Natural killer cell (primary cell): Measurements from ENCODE around the gene LTB4R. TPM values are rescaled to one million over a fixed set of nuclear protein-coding genes. Genes with fewer than 3 reads are reported as not detected.

Source experiments
- ATAC-seq, 3 donors: fragments of 150-1000 bp in 2 of 3; fragments of 200-7000 bp in 1 of 3; cut with Tn5 transposase; 1 replicate in 1 of 3; 2 replicates in 2 of 3; pipeline ENCODE4 v1.10.0; 2021; ENCODE audit warnings: mild to moderate bottlenecking in 2 of 3, moderate library complexity in 2 of 3
- DNase-seq, 2 donors: peaks; one replicate each; pipeline versions ENCODE4 v3.0.0 to v3.0.0-alpha.2; 2013 to 2021; ENCODE audit warnings: mixed read lengths in 1 of 2
- H3K27ac ChIP-seq: one replicate; pipeline ENCODE4 v1.5.1; 2013; ENCODE audit warnings: mild to moderate bottlenecking, low read length
- H3K27me3 ChIP-seq: one replicate; pipeline ENCODE4 v1.6.1; 2013; ENCODE audit warnings: low read length; ENCODE audit not compliant: control insufficient read depth, insufficient read depth
- H3K36me3 ChIP-seq: one replicate; pipeline ENCODE4 v1.6.1; 2013; ENCODE audit warnings: low read length; ENCODE audit not compliant: control insufficient read depth, insufficient read depth
- H3K4me1 ChIP-seq: one replicate; pipeline ENCODE4 v1.6.1; 2013; ENCODE audit warnings: low read length; ENCODE audit not compliant: control insufficient read depth, insufficient read depth
- H3K4me3 ChIP-seq: one replicate; pipeline ENCODE4 v1.5.1; 2013; ENCODE audit warnings: low read length
- H3K9me3 ChIP-seq: one replicate; pipeline ENCODE4 v1.6.1; 2013; ENCODE audit warnings: low read length; ENCODE audit not compliant: control insufficient read depth, insufficient read depth
- H3K27ac Mint-ChIP-seq, 2 donors: one replicate each; pipeline ENCODE4 v1.8.0; 2022; ENCODE audit warnings: mild to moderate bottlenecking in 2 of 2, mixed read lengths in 2 of 2, moderate library complexity in 1 of 2
- H3K27me3 Mint-ChIP-seq, 2 donors: one replicate each; pipeline ENCODE4 v1.8.0; 2022; ENCODE audit warnings: low read depth in 2 of 2, mixed read lengths in 2 of 2
- H3K36me3 Mint-ChIP-seq: one replicate; pipeline ENCODE4 v1.8.0; 2022; ENCODE audit warnings: mixed read lengths
- H3K4me1 Mint-ChIP-seq, 2 donors: one replicate each; pipeline ENCODE4 v1.8.0; 2022; ENCODE audit warnings: mixed read lengths in 2 of 2
- H3K4me3 Mint-ChIP-seq: one replicate; pipeline ENCODE4 v1.8.0; 2022; ENCODE audit warnings: mild to moderate bottlenecking, moderate library complexity, mixed read lengths
- H3K9me3 Mint-ChIP-seq, 2 donors: one replicate each; pipeline ENCODE4 v1.8.0; 2022; ENCODE audit warnings: mixed read lengths in 2 of 2
- CTCF ChIP-seq: fragments of 200-600 bp; IDR thresholded peaks from one replicate; pipeline ENCODE4 v1.8.0; 2022; ENCODE audit warnings: antibody characterized with exemption
- WGBS: methylation state at CpG from one replicate; pipeline ENCODE4 v1.1.7; 2013; ENCODE audit warnings: missing lambda C conversion rate; ENCODE audit not compliant: insufficient coverage; 5-methylcytosine and 5-hydroxymethylcytosine counted together
- intact Hi-C: fragments of 100-400 bp; cut with micrococcal nuclease; formaldehyde crosslinking; loops from one replicate; pipeline ENCODE4 v1.14.2; 2022
- total RNA-seq, 4 donors: library from RNA; stranded (reverse); fragments of 120-200 nt in 1 of 4; gene quantifications; one replicate each; pipeline versions ENCODE4 v1.2.3 to v1.2.4, GENCODE V29; 2013 to 2022

The LTB4R gene
- total RNA-seq, 3 donors from 2014 or later (not counting 1 experiment from before 2014, with no cell fraction given), result 33.5 to 55.7 (median 49.7) TPM

- H3K27ac ChIP-seq, result peak within 1 kb of the TSS; percentile 54
- TF ChIP-seq CTCF, result no peak
- no peak for ATAC-seq
- peak within 1 kb of the TSS; percentile 30 for H3K4me3 ChIP-seq
- no peak for DNase-seq
- Mint-ChIP-seq H3K27me3 (no peaks in the 10 kb centered on the region), H3K4me3 (peak within 1 kb of the TSS; percentile 88), H3K4me1 (peaks cover 59 to 79% of the 10 kb centered on the region in 2 donors), H3K9me3 (no peaks in the 10 kb centered on the region), H3K36me3 (peaks cover 9% of the 10 kb centered on the region), H3K27ac (peak within 1 kb of the TSS; percentile 94 to 96)
- WGBS, result 89% methylated on average over 5 of the region's 5 CpGs
- H3K27me3 ChIP-seq, result no peaks in the 10 kb centered on the region
- H3K4me1 ChIP-seq, result peaks cover 65% of the 10 kb centered on the region
- H3K36me3 ChIP-seq, result peaks cover 32% of the 10 kb centered on the region
- no peaks in the 10 kb centered on the region for H3K9me3 ChIP-seq
- intact Hi-C loops, result loop anchor here (1.0 to 5.0 kb wide), 3 partner anchors 9 to 92 kb away; partner anchors contain the start of genes MDP1 and TINF2
Measured at GRCh38 chr14:24309538-24310264, 1.6 kb upstream of the LTB4R start, which contains the start of gene LTB4R2. Gene LTB4R2 (plus strand): TSS chr14:24310140. CDS start chr14:24310665, 525 bp downstream.

GRCh38 chr14:24310265-24310645 is 1.0 kb upstream of the LTB4R start:
- Mint-ChIP-seq H3K27me3 (no peaks in the 10 kb centered on the region), H3K36me3 (peaks cover 3% of the 10 kb centered on the region), H3K4me1 (peaks cover 64 to 85% of the 10 kb centered on the region in 2 donors), H3K4me3 (peak overlapping the region; percentile 88), H3K27ac (peak overlapping the region; percentile 94 to 96), H3K9me3 (no peaks in the 10 kb centered on the region)
- H3K4me1 ChIP-seq, result peaks cover 71% of the 10 kb centered on the region
- peaks cover 27% of the 10 kb centered on the region for H3K36me3 ChIP-seq
- peak overlapping the region; percentile 54 for H3K27ac ChIP-seq
- no peaks in the 10 kb centered on the region for H3K27me3 ChIP-seq
- DNase-seq, result no peak
- H3K4me3 ChIP-seq, result peak overlapping the region; percentile 30
- ATAC-seq, result no peak
- intact Hi-C loops, result loop anchor here (1.0 to 5.0 kb wide), 3 partner anchors 10 to 93 kb away; partner anchors contain the start of genes MDP1 and TINF2
- WGBS, result 4% methylated on average over 4 of the region's 5 CpGs
- no peak for TF ChIP-seq CTCF
- no peaks in the 10 kb centered on the region for H3K9me3 ChIP-seq

- no peaks in the 10 kb centered on the region for H3K36me3 Mint-ChIP-seq
- peak in 2 of 3 donors; percentile 16 to 34 for ATAC-seq
- intact Hi-C loops, result loop anchor here (1.0 to 5.0 kb wide), 4 partner anchors 20 to 95 kb away; partner anchors contain the start of genes MDP1, RABGGTA and TINF2
- H3K27me3 Mint-ChIP-seq, result no peaks in the 10 kb centered on the region
- H3K4me1 Mint-ChIP-seq, result peaks cover 72 to 87% of the 10 kb centered on the region in 2 donors
- H3K27ac Mint-ChIP-seq, result peak overlapping the region; percentile 94 to 96
- no peaks in the 10 kb centered on the region for H3K9me3 ChIP-seq
- peak overlapping the region; percentile 45 for H3K4me3 ChIP-seq
- WGBS, result 92% methylated on average over 1 of the region's 1 CpG
- no peak for TF ChIP-seq CTCF
- no peaks in the 10 kb centered on the region for H3K9me3 Mint-ChIP-seq
- no peaks in the 10 kb centered on the region for H3K27me3 ChIP-seq
- DNase-seq, result peak in 1 of 2 donors; percentile 60
- H3K4me3 Mint-ChIP-seq, result peak overlapping the region; percentile 88
- peaks cover 78% of the 10 kb centered on the region for H3K4me1 ChIP-seq
- H3K27ac ChIP-seq, result peak overlapping the region; percentile 84
- peaks cover 9% of the 10 kb centered on the region for H3K36me3 ChIP-seq
Measured at GRCh38 chr14:24311837-24312615, 724 bp downstream of the LTB4R start.
